K562 (cell line): ENCODE data around the gene MAP1LC3B2. TPM values are rescaled to one million over a fixed set of nuclear protein-coding genes. Genes with fewer than 3 reads are reported as not detected.
A peak's percentile ranks its signal among the peaks of the same experiment; 100 is the strongest.

Source experiments
- ATF1 ChIP-seq, 2 experiments: fragments of 450-650 bp in 1 of 2; IDR thresholded peaks; 2 replicates each; pipeline ENCODE4 v1.6.1; 2016; ENCODE audit warnings: missing compliant biosample characterization in 1 of 2, missing genetic modification characterization in 1 of 2
- BRD9 ChIP-seq: fragments of 450-650 bp; IDR thresholded peaks from 2 replicates; pipeline ENCODE4 v1.6.1; 2018; ENCODE audit warnings: low read depth; ENCODE audit not compliant: partially characterized antibody
- DPF2 ChIP-seq: fragments of 450-650 bp; IDR thresholded peaks from 2 replicates; pipeline ENCODE4 v1.6.1; 2016
- EGR1 ChIP-seq: fragments of 450-650 bp; conservative IDR thresholded peaks from 2 replicates; pipeline ENCODE4 v1.6.1; 2017; ENCODE audit warnings: mild to moderate bottlenecking
- ELK3 ChIP-seq: fragments of 450-650 bp; formaldehyde crosslinking; IDR thresholded peaks from 2 replicates; pipeline ENCODE4 v1.4.0; 2020; ENCODE audit warnings: mild to moderate bottlenecking
- EP300 ChIP-seq: IDR thresholded peaks from 2 replicates; pipeline ENCODE4 v1.6.1; 2012; ENCODE audit warnings: low read length, improper control_type of control experiment
- FOXA1 ChIP-seq: fragments of 450-650 bp; IDR thresholded peaks from 2 replicates; pipeline ENCODE4 v1.6.1; 2016; ENCODE audit warnings: mild to moderate bottlenecking, borderline replicate concordance
- GABPB1 ChIP-seq: sonication (generic); formaldehyde crosslinking; IDR thresholded peaks from 2 replicates; pipeline ENCODE4 v1.8.0; 2022; ENCODE audit warnings: mild to moderate bottlenecking, missing genetic modification reagents
- HDAC6 ChIP-seq: IDR thresholded peaks from 2 replicates; pipeline ENCODE4 v1.6.1; 2012; ENCODE audit warnings: low read depth, mild to moderate bottlenecking, control low read depth, inconsistent platforms, low read length, moderate library complexity
- HDGF ChIP-seq: fragments of 450-650 bp; IDR thresholded peaks from 2 replicates; pipeline ENCODE4 v1.6.1; 2016
- KDM1A ChIP-seq, 2 experiments: fragments of 450-650 bp; IDR thresholded peaks; 2 replicates each; pipeline ENCODE4 v1.6.1; 2016; ENCODE audit warnings: mild to moderate bottlenecking in 2 of 2
- MEIS2 ChIP-seq: fragments of 450-650 bp; IDR thresholded peaks from 2 replicates; pipeline ENCODE4 v1.6.1; 2014; ENCODE audit warnings: mild to moderate bottlenecking; ENCODE audit not compliant: partially characterized antibody
- MXD1 ChIP-seq: fragments of 250-450 bp; sonication (Bioruptor Pico); IDR thresholded peaks from 2 replicates; pipeline ENCODE4 v1.8.0; 2021; ENCODE audit warnings: borderline replicate concordance, mild to moderate bottlenecking, moderate library complexity; ENCODE audit not compliant: poor library complexity, severe bottlenecking
- NR1H2 ChIP-seq: sonication (generic); formaldehyde crosslinking; IDR thresholded peaks from 2 replicates; pipeline ENCODE4 v1.4.0; 2020; ENCODE audit warnings: mild to moderate bottlenecking, missing genetic modification reagents
- PRDM10 ChIP-seq: fragments of 450-650 bp; IDR thresholded peaks from 2 replicates; pipeline ENCODE4 v1.6.1; 2018; ENCODE audit not compliant: partially characterized antibody
- RBBP5 ChIP-seq: fragments of 200-600 bp; sonication (generic); IDR thresholded peaks from 2 replicates; pipeline ENCODE4 v1.6.1; 2012; ENCODE audit warnings: borderline replicate concordance, mild to moderate bottlenecking, low read length, control low read depth, inconsistent platforms; ENCODE audit not compliant: insufficient read depth, poor library complexity, severe bottlenecking
- RCOR1 ChIP-seq, 2 experiments: IDR thresholded peaks; 2 replicates each; pipeline ENCODE4 v1.6.1; 2012; ENCODE audit warnings: low read depth in 2 of 2, low read length in 2 of 2, borderline replicate concordance in 1 of 2, improper control_type of control experiment in 1 of 2
- TRIM28 ChIP-seq: fragments of 450-650 bp; IDR thresholded peaks from 2 replicates; pipeline ENCODE4 v1.6.1; 2017
- TSC22D4 ChIP-seq: fragments of 450-650 bp; IDR thresholded peaks from 2 replicates; pipeline ENCODE4 v1.6.1; 2016; ENCODE audit warnings: missing genetic modification characterization, missing biosample characterization, control low read depth
- ZBTB12 ChIP-seq: fragments of 250-450 bp; sonication (Bioruptor Pico); IDR thresholded peaks from 2 replicates; pipeline ENCODE4 v1.4.0; 2020
- ZBTB2 ChIP-seq: fragments of 450-650 bp; IDR thresholded peaks from 2 replicates; pipeline ENCODE4 v1.6.1; 2016; ENCODE audit warnings: antibody characterized with exemption
- polyA plus RNA-seq, 8 experiments: library from polyadenylated mRNA; depleted of rRNA in 4 of 8; stranded (reverse) in 5 of 8; unstranded in 3 of 8; fragments of >200 nt; fragmentation: Nextera tagmentation in 2 of 8; fragmentation: Illumina TruSeq in 1 of 8; extraction: Ambion mirVana in 2 of 8; extraction: Trizol in 1 of 8; gene quantifications; 2 replicates each; pipeline versions ENCODE4 v1.2.1 to v1.2.3, GENCODE V29; 2011 to 2014; ENCODE audit warnings: inconsistent platforms in 1 of 8, missing spikeins in 1 of 8
- total RNA-seq, 7 experiments: library from RNA; depleted of rRNA in 6 of 7; stranded (reverse); fragments of >200 nt in 6 of 7; fragmentation: Illumina TruSeq in 2 of 7; extraction: Trizol in 2 of 7; gene quantifications; 2 replicates each; pipeline versions ENCODE4 v1.2.1 to v1.2.3, GENCODE V29; 2011 to 2021; ENCODE audit warnings: low replicate concordance in 1 of 7

Gene MAP1LC3B2
- total and polyA plus RNA-seq, 9 of the 15 experiments (the other 6 are each of a cell fraction or from before 2014, with no cell fraction given), result 0.53 to 2.8 (median 0.76) TPM; not detected in 2

GRCh38 chr12:116529048-116529447 is 30.1 kb upstream of the MAP1LC3B2 start (continued):
- TF ChIP-seq TSC22D4 (tag) (no peak), EGR1 (0 out of 2 replicates have a peak, but pooled peaks have one; percentile 21), ELK3 (CRISPR knock-in tag) (no peak), RBBP5 (no peak), HDGF (no peak), KDM1A (IDR thresholded peaks at IDR 0.05) (peak; percentile 47 to 52; a peak in 2 of 4 replicates), DPF2 (peak; percentile 20; the same call in 1 of the 2 replicates), EP300 (0 out of 2 replicates have a peak, but pooled peaks have one; percentile 19), ZBTB2 (no peak), ATF1 (CRISPR knock-in tag; IDR thresholded peaks at IDR 0.05) (no peak), ATF1 (tag; IDR thresholded peaks at IDR 0.05) (peak; percentile 28; the same call in 1 of the 2 replicates), PRDM10 (no peak), NR1H2 (CRISPR knock-in tag) (no peak), TRIM28 (no peak), GABPB1 (no peak), MEIS2 (peak; percentile 64), RCOR1 (IDR thresholded peaks at IDR 0.05; ENCODE audit: borderline replicate concordance in 1 of 2, low read depth in 2 of 2, low read length in 2 of 2) (peak in 1 of 2 experiments; percentile 61; a peak in 1 of 4 replicates), FOXA1 (peak; percentile 82), BRD9 (no peak), HDAC6 (no peak), MXD1 (CRISPR knock-in tag) (no peak), ZBTB12 (no peak)
